Measurements from ENCODE around the gene USP2.
A peak's percentile ranks its signal among the peaks of the same experiment; 100 is the strongest.

USP2 gene

DNA sequence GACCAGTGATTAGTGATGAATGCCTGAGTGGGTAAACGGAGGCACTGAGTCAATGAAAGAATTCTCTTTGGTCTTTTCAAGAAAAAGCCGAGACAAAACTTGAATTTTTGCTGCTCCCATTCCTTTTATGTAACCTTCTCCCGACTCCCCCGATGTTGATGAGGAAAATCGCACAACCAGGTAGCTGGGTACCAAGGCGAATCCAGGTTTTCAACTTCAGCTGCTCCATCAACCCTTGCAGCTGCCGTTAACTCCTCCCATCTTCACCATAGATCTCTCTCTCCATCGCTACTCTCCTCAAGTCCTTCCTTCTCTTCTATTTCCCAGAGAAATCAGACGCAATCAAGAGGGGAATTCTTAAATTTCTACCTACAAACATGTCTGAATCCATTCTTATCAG lies 611 bp upstream of the USP2 start:
- ATAC-seq = no peak

DNA sequence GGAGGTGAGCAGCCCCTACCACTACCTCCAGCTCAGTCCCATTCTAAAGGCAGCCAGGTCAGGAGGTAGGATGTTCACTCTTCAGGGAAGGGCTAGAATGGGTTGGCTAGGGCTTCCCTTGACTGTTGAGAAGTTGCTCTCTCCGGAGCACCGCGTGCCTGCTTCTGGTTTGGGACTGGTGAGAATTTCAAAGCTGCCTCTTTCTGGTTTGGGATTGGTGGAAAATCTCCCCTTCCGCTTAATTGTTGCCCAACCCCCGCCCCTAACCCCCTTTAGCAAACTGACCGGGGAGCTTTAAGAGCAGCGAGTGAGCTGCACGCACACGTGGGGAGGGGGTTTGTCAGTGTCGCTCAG lies 686 bp downstream of the USP2 start:
- TF ChIP-seq ZFP30 (CRISPR knock-in tag; IDR thresholded peaks at IDR 0.05) = no peak
- ATAC-seq = no peak

More for the DNA sequence above, 611 bp upstream of the USP2 start:
- TF ChIP-seq CSDC2 (CRISPR knock-in tag; IDR thresholded peaks at IDR 0.05) (no peak), TCF4 (CRISPR knock-in tag; IDR thresholded peaks at IDR 0.05; ENCODE audit: borderline replicate concordance) (no peak), ARNTL (CRISPR knock-in tag; IDR thresholded peaks at IDR 0.05; ENCODE audit: borderline replicate concordance, low read depth) (no peak), ZNF565 (CRISPR knock-in tag; conservative IDR thresholded peaks at IDR 0.05; ENCODE audit: low read depth) (no peak), SNAI2 (CRISPR knock-in tag; IDR thresholded peaks at IDR 0.05) (no peak), TOX (CRISPR knock-in tag; IDR thresholded peaks at IDR 0.05; ENCODE audit: borderline replicate concordance) (no peak), ESRRG (CRISPR knock-in tag; IDR thresholded peaks at IDR 0.05) (no peak), GLIS3 (CRISPR knock-in tag; IDR thresholded peaks at IDR 0.05) (no peak), OSR1 (CRISPR knock-in tag; IDR thresholded peaks at IDR 0.05) (no peak), ZFP30 (CRISPR knock-in tag; IDR thresholded peaks at IDR 0.05) (no peak), RARB (CRISPR knock-in tag; IDR thresholded peaks at IDR 0.05) (no peak)
- TF ChIP-seq, protein P1, sequence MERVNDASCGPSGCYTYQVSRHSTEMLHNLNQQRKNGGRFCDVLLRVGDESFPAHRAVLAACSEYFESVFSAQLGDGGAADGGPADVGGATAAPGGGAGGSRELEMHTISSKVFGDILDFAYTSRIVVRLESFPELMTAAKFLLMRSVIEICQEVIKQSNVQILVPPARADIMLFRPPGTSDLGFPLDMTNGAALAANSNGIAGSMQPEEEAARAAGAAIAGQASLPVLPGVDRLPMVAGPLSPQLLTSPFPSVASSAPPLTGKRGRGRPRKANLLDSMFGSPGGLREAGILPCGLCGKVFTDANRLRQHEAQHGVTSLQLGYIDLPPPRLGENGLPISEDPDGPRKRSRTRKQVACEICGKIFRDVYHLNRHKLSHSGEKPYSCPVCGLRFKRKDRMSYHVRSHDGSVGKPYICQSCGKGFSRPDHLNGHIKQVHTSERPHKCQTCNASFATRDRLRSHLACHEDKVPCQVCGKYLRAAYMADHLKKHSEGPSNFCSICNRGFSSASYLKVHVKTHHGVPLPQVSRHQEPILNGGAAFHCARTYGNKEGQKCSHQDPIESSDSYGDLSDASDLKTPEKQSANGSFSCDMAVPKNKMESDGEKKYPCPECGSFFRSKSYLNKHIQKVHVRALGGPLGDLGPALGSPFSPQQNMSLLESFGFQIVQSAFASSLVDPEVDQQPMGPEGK (CRISPR knock-in tag; IDR thresholded peaks at IDR 0.05; ENCODE audit: borderline replicate concordance) = no peak
- TF ChIP-seq, protein P2, sequence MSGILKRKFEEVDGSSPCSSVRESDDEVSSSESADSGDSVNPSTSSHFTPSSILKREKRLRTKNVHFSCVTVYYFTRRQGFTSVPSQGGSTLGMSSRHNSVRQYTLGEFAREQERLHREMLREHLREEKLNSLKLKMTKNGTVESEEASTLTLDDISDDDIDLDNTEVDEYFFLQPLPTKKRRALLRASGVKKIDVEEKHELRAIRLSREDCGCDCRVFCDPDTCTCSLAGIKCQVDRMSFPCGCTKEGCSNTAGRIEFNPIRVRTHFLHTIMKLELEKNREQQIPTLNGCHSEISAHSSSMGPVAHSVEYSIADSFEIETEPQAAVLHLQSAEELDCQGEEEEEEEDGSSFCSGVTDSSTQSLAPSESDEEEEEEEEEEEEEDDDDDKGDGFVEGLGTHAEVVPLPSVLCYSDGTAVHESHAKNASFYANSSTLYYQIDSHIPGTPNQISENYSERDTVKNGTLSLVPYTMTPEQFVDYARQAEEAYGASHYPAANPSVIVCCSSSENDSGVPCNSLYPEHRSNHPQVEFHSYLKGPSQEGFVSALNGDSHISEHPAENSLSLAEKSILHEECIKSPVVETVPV (CRISPR knock-in tag; IDR thresholded peaks at IDR 0.05) = no peak
- TF ChIP-seq, protein P3, sequence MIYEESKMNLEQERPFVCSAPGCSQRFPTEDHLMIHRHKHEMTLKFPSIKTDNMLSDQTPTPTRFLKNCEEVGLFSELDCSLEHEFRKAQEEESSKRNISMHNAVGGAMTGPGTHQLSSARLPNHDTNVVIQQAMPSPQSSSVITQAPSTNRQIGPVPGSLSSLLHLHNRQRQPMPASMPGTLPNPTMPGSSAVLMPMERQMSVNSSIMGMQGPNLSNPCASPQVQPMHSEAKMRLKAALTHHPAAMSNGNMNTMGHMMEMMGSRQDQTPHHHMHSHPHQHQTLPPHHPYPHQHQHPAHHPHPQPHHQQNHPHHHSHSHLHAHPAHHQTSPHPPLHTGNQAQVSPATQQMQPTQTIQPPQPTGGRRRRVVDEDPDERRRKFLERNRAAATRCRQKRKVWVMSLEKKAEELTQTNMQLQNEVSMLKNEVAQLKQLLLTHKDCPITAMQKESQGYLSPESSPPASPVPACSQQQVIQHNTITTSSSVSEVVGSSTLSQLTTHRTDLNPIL (CRISPR knock-in tag; IDR thresholded peaks at IDR 0.05; ENCODE audit: low read depth) = no peak

DNA sequence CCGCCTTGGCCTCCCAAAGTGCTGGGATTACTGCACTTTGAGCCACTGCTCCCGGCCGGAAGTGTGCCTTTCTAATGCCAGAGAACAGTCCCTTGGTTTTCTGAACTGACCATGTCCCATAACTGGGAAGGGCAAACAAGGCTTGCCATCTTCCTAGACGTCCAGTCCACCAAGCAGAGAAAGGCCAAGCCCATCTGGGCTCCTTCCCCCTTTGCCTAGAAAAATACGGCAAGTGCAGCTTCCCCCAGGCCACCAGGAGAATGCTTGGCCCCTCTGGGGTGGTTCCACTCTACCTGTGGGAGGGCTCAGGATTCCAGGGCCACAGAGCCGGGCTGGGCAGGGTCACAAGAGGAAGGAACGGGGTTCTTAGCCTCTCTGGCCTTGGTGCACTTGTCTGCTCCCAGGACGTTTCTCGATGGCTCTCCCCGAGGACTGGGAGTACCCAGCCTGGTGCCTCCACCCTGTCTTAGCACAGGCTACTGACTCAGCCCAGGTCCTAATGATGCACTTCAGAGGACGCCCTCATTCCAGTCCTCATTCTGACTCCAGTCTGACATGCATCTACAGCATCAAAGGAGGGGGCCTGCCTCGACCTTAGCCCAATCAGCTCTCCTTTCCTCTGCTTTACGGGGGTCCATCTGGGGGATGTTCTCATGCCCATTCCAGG lies 1.2 kb downstream of the USP2 start:
- ATAC-seq = no peak
- TF ChIP-seq ISL1 (CRISPR knock-in tag; IDR thresholded peaks at IDR 0.05) (no peak), TOX (CRISPR knock-in tag; IDR thresholded peaks at IDR 0.05; ENCODE audit: borderline replicate concordance) (no peak), OSR1 (CRISPR knock-in tag; IDR thresholded peaks at IDR 0.05) (no peak), ARNTL (CRISPR knock-in tag; IDR thresholded peaks at IDR 0.05; ENCODE audit: borderline replicate concordance, low read depth) (no peak), ZFP30 (CRISPR knock-in tag; IDR thresholded peaks at IDR 0.05) (no peak), ZC3H10 (CRISPR knock-in tag; IDR thresholded peaks at IDR 0.05) (no peak)
- TF ChIP-seq, protein P4, sequence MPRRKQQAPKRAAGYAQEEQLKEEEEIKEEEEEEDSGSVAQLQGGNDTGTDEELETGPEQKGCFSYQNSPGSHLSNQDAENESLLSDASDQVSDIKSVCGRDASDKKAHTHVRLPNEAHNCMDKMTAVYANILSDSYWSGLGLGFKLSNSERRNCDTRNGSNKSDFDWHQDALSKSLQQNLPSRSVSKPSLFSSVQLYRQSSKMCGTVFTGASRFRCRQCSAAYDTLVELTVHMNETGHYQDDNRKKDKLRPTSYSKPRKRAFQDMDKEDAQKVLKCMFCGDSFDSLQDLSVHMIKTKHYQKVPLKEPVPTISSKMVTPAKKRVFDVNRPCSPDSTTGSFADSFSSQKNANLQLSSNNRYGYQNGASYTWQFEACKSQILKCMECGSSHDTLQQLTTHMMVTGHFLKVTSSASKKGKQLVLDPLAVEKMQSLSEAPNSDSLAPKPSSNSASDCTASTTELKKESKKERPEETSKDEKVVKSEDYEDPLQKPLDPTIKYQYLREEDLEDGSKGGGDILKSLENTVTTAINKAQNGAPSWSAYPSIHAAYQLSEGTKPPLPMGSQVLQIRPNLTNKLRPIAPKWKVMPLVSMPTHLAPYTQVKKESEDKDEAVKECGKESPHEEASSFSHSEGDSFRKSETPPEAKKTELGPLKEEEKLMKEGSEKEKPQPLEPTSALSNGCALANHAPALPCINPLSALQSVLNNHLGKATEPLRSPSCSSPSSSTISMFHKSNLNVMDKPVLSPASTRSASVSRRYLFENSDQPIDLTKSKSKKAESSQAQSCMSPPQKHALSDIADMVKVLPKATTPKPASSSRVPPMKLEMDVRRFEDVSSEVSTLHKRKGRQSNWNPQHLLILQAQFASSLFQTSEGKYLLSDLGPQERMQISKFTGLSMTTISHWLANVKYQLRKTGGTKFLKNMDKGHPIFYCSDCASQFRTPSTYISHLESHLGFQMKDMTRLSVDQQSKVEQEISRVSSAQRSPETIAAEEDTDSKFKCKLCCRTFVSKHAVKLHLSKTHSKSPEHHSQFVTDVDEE (CRISPR knock-in tag; IDR thresholded peaks at IDR 0.05) = no peak
- TF ChIP-seq, protein P1 (CRISPR knock-in tag; IDR thresholded peaks at IDR 0.05; ENCODE audit: borderline replicate concordance) = no peak

DNA sequence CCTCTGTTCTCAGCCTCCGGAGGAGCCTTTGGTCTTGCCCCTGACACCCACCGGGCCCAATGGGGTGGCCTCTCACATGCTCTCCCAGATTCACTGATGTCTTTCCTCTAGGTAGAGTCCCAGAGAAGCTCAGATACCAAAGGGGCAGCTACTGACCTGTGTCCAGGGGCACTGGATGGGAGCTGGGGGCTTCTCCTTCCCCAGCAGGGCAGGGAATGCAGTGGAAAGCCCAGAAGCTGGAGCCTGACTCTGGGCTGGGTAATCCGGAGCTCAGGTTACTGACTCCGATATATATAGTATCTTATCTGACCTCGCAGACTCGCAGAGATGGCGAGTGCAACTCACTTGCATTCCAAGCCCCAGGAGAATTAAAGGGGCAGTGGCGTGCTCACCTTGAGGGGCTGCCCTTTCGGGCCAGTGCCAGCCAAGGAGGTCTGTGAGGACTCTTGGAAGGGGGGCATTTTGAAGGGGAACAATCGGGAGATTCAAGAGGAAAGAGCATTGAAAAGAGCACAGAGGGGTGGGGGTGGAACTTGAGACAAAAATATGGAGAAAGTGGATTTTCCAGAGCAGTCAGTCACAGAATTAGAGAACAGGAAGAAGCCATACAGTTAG lies 2.5 kb downstream of the USP2 start:
- peak; percentile 23 for ATAC-seq
- TF ChIP-seq, protein P1 (CRISPR knock-in tag; IDR thresholded peaks at IDR 0.05; ENCODE audit: borderline replicate concordance) = no peak
- TF ChIP-seq TOX (CRISPR knock-in tag; IDR thresholded peaks at IDR 0.05; ENCODE audit: borderline replicate concordance) (no peak), ZC3H10 (CRISPR knock-in tag; IDR thresholded peaks at IDR 0.05) (no peak), ZNF70 (CRISPR knock-in tag; IDR thresholded peaks at IDR 0.05) (no peak), SNAI2 (CRISPR knock-in tag; IDR thresholded peaks at IDR 0.05) (no peak)
- TF ChIP-seq, protein P3 (CRISPR knock-in tag; IDR thresholded peaks at IDR 0.05; ENCODE audit: low read depth) = no peak
- TF ChIP-seq, protein P5, sequence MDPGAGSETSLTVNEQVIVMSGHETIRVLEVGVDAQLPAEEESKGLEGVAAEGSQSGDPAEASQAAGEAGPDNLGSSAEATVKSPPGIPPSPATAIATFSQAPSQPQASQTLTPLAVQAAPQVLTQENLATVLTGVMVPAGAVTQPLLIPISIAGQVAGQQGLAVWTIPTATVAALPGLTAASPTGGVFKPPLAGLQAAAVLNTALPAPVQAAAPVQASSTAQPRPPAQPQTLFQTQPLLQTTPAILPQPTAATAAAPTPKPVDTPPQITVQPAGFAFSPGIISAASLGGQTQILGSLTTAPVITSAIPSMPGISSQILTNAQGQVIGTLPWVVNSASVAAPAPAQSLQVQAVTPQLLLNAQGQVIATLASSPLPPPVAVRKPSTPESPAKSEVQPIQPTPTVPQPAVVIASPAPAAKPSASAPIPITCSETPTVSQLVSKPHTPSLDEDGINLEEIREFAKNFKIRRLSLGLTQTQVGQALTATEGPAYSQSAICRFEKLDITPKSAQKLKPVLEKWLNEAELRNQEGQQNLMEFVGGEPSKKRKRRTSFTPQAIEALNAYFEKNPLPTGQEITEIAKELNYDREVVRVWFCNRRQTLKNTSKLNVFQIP (CRISPR knock-in tag; IDR thresholded peaks at IDR 0.05; ENCODE audit: borderline replicate concordance, low read depth) = no peak

Measured in SK-N-SH treated with all-trans-retinoic acid at 6 μM for 48 hours (cell line).